HG02938 (cell line): ENCODE results near the gene EPB42.
"Not testable (repeated sequence)": the region's sequence is repeated elsewhere in the genome, so short reads cannot be mapped to it uniquely, and the experiment has no call there.

ENCODE experiments used
- ATAC-seq: cut with Tn5 transposase; IDR thresholded peaks from one replicate; pipeline ENCODE4 v1.9.1; 2021; ENCODE audit warnings: mild to moderate bottlenecking, moderate library complexity; ENCODE audit not compliant: unreplicated experiment

The EPB42 gene

DNA sequence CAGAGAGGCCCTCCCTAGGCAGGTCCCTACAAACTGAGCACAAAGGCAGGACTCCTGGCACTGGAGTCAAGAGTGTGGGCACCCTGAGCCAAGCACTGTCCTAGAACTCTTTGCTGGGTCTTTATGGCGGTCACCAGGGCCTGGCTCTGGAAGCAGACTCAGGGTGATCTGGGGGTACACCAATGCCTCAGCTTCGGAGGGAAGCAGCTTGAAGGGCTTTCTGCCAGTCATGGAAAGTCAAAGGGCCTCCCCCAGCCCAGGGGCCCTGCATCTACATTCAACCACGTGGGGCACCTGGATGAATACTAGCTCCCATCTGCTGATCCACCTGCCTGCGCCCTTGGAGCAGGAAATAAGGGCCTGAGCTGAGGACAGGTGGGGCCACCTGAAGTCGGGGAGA is 7.4 kb downstream of the EPB42 start:
- no peak for ATAC-seq

- ATAC-seq: no peak
Observed at GRCh38 chr15:43212951-43213350, 7.9 kb downstream of the EPB42 start.

- no peak for ATAC-seq
Observed at GRCh38 chr15:43212299-43212698, 8.5 kb downstream of the EPB42 start.

DNA sequence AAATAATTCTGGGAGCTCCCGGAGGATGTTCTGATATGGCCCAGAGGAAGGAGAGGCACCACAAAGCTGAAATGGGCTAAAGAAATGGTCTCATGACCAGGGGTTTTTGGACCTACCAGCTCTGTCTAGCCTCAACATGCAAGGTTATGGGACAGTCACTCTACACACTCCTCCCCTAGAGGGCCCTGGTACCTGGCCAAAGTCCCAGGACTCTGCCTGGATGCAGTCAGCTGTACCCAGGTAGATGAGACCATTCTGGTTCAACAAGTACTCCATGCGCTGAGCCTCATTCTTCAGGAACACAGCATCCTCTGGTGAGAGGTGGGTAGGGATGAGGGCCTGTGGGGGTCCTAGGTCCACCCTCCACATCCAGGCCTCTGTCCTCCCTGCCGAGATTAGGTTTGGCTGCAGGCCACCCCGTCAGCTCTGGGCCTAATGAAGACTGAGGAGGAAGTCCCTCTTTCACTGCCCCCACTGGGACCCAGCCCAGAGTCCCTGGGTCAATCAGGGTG is 9.5 kb downstream of the EPB42 start:
- ATAC-seq: no peak

DNA sequence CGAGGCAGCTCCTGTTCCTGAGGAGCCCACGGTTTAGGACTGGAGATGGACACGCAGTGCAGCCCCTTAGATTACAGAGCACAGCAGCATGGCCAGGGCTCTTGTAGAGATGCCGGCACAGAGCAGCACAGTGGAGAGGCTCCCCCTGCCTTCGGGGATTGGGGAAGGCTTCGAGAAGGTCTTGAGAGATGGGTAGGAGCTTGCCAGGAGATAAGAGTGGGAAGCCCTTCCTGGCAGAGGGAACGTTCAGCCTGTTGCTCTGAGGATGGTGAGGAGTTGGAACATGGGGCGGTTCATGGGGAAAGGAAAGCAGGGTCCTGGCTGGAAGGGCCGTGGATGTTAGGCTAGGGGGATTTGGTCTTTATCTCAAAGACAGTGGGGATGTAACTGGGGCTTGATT is 10.0 kb downstream of the EPB42 start:
- ATAC-seq: no peak

GRCh38 chr15:43210172-43210745 is 10.6 kb downstream of the EPB42 start:
- ATAC-seq: no peak

- ATAC-seq: no peak
Observed at GRCh38 chr15:43209059-43209824, 11.6 kb downstream of the EPB42 start.

GRCh38 chr15:43208052-43209002 is 12.5 kb downstream of the EPB42 start:
- no peak for ATAC-seq

DNA sequence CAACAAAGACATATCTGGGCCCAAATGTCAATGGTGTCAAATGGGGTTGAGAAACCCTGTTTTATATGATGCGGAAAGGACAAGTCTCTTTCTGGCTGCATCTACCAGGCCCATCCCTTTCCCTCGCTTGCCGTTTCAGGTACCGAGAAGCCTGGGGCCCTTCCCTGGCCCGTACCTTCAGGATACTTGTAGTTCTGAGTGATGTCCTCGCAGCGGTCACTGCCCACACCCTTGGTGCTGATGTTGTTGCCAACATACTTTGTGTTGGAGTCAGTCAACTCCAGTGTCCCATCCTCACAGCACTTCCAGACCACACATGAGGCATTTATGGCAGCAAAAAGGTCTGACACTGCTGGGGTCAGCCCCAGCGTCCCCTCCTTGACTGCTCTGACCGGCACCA is 13.8 kb downstream of the EPB42 start:
- no peak for ATAC-seq

DNA sequence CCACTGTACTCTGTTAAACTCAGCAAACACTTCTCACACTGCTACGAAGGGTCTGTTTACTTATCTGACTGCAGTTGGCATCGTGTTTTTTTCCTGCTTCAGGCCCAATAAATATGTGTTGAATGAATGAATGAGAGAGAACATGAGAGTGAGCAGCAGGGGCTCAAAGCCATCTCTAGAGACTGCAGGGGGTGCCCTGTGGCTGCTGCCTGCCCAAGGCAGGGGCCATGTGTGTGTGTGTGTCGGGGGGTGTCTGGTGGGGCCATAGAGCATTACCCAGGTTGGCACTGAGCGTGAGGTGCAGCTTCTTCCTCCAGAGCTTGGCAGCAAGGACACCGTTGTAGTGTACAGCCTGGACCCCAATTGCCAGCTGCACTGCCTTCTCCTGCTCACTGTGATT is 14.8 kb downstream of the EPB42 start:
- ATAC-seq: no peak

GRCh38 chr15:43204016-43204901 is 16.6 kb downstream of the EPB42 start:
- ATAC-seq: no peak

DNA sequence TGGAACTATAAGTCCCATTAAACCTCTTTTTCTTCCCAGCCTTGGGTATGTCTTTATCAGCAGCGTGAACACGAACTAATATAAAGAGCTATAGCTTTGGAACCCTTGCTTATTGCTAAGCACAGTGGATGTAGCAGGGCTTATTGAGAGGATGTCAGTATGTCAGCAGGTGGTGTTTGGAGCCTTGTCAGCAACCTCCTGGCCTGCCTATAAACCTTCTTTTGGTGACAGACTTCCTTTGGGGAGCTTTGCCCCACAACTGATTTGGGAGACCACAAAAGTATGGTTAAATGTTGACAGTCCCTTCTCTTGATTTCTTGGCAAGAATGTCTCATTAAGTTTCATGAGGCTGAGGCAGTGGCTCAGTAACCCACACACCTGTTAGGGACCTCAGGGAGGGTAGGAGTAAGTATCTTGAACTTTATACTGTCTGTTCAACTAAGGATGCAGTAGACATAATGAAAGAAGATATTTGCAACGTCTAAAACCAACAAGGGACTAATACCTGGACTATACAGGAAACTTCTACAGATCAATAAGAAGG is 20.8 kb downstream of the EPB42 start:
- ATAC-seq: no peak

- ATAC-seq: no peak
Observed at GRCh38 chr15:43198992-43199391, 21.8 kb downstream of the EPB42 start.

GRCh38 chr15:43198556-43198955 is 22.3 kb downstream of the EPB42 start:
- ATAC-seq: not testable (repeated sequence)

DNA sequence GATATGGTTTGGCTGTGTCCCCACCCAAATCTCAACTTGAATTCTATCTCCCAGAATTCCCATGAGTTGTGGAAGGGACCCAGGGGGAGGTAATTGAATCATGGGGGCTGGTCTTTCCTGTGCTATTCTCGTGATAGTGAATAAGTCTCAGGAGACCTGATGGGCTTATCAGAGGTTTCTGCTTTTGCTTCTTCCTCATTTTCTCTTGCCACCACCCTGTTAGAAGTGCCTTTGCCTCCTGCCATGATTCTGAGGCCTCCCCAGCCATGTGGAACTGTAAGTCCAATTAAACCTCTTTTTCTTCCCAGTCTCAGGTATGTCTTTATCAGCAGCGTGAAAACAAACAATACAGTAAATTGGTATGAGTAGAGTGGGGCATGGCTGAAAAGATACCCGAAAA is 23.0 kb downstream of the EPB42 start:
- ATAC-seq: not testable (repeated sequence)

DNA sequence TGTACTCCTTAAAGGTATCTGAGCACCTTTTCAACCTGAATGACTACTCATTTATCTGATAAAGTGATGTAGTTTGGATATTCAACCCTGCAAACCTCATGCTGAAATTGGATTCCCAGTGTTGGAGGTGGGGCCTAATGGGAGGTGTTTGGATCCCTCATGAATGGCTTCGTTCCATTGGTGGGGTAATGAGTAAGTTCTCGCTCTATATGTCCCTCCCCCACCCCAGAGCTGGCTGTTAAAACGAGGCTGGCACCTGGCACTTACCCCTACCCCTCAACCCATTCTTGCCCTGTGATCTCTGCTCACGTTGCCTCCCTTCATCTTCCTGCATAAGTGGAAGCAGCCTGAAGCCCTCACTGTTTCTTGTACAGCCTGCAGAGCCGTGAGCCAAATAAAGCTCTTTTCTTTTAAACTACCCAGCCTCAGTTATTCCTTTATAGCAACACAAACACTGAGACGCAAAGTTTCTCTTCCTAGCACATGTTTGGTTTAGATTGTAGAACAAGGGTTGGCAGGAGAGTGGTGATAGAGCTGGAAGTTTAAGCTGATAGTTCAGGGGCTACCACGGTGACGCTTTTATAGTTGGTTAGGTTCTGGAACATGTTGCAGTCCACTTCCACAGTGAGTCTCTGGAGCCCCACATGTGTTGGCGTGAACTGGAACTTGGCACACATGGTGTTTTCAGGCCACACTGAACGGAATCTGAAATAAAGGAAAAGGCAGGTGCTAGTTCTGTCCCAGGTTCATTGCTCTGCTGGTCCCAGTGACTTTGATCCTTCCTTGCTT is 23.9 kb downstream of the EPB42 start:
- no peak for ATAC-seq

DNA sequence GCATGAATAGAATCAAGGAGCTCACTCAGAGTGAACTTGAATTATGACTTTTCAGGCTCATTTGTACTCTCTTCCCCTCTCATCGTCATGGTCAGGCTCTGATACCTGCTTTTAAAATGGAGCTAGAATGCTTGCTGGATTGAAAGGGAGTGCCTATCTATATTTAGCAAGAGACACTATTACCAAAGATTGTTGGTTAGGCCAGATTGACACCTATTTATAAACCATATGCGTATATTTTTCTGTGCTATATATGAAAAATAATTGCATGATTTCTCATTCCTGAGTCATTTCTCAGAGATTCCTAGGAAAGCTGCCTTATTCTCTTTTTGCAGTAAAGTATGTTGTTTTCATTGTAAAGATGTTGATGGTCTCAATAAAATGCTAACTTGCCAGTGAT is 26.0 kb downstream of the EPB42 start:
- ATAC-seq: no peak

DNA sequence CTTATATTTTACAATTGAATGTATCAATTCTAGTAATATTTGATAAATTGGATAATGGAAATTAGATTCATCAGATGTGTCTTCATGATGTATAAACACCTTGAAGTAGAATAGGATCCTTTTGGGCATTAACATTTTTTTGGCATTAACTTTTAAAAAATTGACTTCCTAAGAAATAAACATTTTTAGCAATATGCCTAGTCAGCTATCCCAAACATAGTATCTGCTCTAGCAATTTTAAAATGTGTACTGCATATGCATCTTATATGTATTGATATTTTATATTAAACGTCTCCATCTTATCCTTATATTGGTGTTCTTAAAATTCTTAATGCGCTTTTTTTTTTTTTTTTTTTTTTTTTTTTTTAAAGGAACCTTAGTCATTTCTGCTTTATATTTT is 27.1 kb downstream of the EPB42 start:
- no peak for ATAC-seq

- no peak for ATAC-seq
Observed at GRCh38 chr15:43190178-43190577, 30.6 kb downstream of the EPB42 start.
